ENCODE data around the gene GAGE13. TPM values are rescaled to one million over a fixed set of nuclear protein-coding genes. Genes with fewer than 3 reads are reported as not detected.
A peak's percentile ranks its signal among the peaks of the same experiment; 100 is the strongest.
"Not testable (repeated sequence)": the region's sequence is repeated elsewhere in the genome, so short reads cannot be mapped to it uniquely, and the experiment has no call there.

GAGE13 gene
- total RNA-seq (2014; rRNA removed) (not detected in 2 replicates), Bru-seq, nascent RNA (not detected), BruChase-seq, experiment 1, labeled RNA remaining after a 6-hour chase (not detected), BruChase-seq, experiment 2, labeled RNA remaining after a 2-hour chase (not detected)
- long read RNA-seq: 0 reads

GRCh38 chrX:49331282-49331681 lies at the start of gene GAGE13:
Gene GAGE13 (plus strand): TSS chrX:49331582. CDS start chrX:49332738, 1,156 bp downstream.
- POLR2A ChIA-PET (ENCODE audit: unreplicated experiment); H4K20me1 ChIP-seq (ENCODE audit: low read length); H3F3A ChIP-seq (ENCODE audit: low read length, unreplicated experiment); H3K4me2 ChIP-seq (ENCODE audit: low read length); H3K36me3 ChIP-seq (ENCODE audit: low read depth, low read length); ATAC-seq; H3K4me3 ChIP-seq (ENCODE audit: low read length); H3K9ac ChIP-seq (ENCODE audit: low read length); H3K9me3 ChIP-seq (ENCODE audit: low read length); H3K79me2 ChIP-seq (ENCODE audit: low read length); H3K27ac ChIP-seq (ENCODE audit: low read length); BruUV-seq (replicated peaks); H3K4me1 ChIP-seq (ENCODE audit: insufficient read depth, low read length); H3K27me3 ChIP-seq (ENCODE audit: low read length); H3K9me2 ChIP-seq (replicated peaks; ENCODE audit: low read length); intact Hi-C loops (cut with micrococcal nuclease); H2AFZ ChIP-seq (ENCODE audit: low read length); DNase-seq; CTCF ChIA-PET: not testable (repeated sequence)

- no peaks in the 10 kb centered on the region for H3K36me3 ChIP-seq (ENCODE audit: low read depth, low read length)
- H3K4me2 ChIP-seq (ENCODE audit: low read length): no peak overlapping the region
- POLR2A ChIA-PET (ENCODE audit: unreplicated experiment): no interaction called here
- no TSS peak for BruUV-seq (replicated peaks)
- H3K9me2 ChIP-seq (replicated peaks; ENCODE audit: low read length): no peaks in the 10 kb centered on the region
- no peak overlapping the region for H2AFZ ChIP-seq (ENCODE audit: low read length)
- no peaks in the 10 kb centered on the region for H3F3A ChIP-seq (ENCODE audit: low read length, unreplicated experiment)
- no peaks in the 10 kb centered on the region for H3K9me3 ChIP-seq (ENCODE audit: low read length)
- H3K4me1 ChIP-seq (ENCODE audit: insufficient read depth, low read length): no peaks in the 10 kb centered on the region
- TF ChIP-seq EZH2 (IDR thresholded peaks at IDR 0.05; ENCODE audit: low read length, unreplicated experiment) (no peak), EZH2phosphoT487 (IDR thresholded peaks at IDR 0.05; ENCODE audit: borderline replicate concordance, low read length) (no peak), CTCF (conservative IDR thresholded peaks at IDR 0.05; ENCODE audit: low read depth, low read length) (no peak; the same call in 1 of the 2 replicates)
- no peak overlapping the region for H3K9ac ChIP-seq (ENCODE audit: low read length)
- no peaks in the 10 kb centered on the region for H3K79me2 ChIP-seq (ENCODE audit: low read length)
- H3K4me3 ChIP-seq (ENCODE audit: low read length): no peak overlapping the region
- intact Hi-C loops (cut with micrococcal nuclease): no loop called here
- DNase-seq (no peak), ATAC-seq (peak; percentile 33; the same call in 1 of the 2 replicates)
- H3K27ac ChIP-seq (ENCODE audit: low read length): no peak overlapping the region
- H4K20me1 ChIP-seq (ENCODE audit: low read length): no peaks in the 10 kb centered on the region
- CTCF ChIA-PET: no interaction called here
- H3K27me3 ChIP-seq (ENCODE audit: low read length): no peaks in the 10 kb centered on the region
Observed at GRCh38 chrX:49282647-49283011, 48.8 kb upstream of the GAGE13 start.

GRCh38 chrX:49284212-49284611 lies 47.2 kb upstream of the GAGE13 start:
- H2AFZ ChIP-seq (ENCODE audit: low read length): no peak overlapping the region
- H3K9me2 ChIP-seq (replicated peaks; ENCODE audit: low read length): no peaks in the 10 kb centered on the region
- no peak for DNase-seq
- POLR2A ChIA-PET (ENCODE audit: unreplicated experiment): interaction anchor here (0.6 kb wide), 1 partner anchor 383 kb away, joined by 3 read pairs; no protein-coding TSS in a partner anchor
- H3K79me2 ChIP-seq (ENCODE audit: low read length): no peaks in the 10 kb centered on the region
- BruUV-seq (replicated peaks): no TSS peak
- no peak for TF ChIP-seq EZH2phosphoT487 (IDR thresholded peaks at IDR 0.05; ENCODE audit: borderline replicate concordance, low read length)
- CTCF ChIA-PET: no interaction called here
- no peaks in the 10 kb centered on the region for H3K36me3 ChIP-seq (ENCODE audit: low read depth, low read length)
- H3K27ac ChIP-seq (ENCODE audit: low read length): no peak overlapping the region
- no peaks in the 10 kb centered on the region for H3K4me1 ChIP-seq (ENCODE audit: insufficient read depth, low read length)
- H3K9ac ChIP-seq (ENCODE audit: low read length): no peak overlapping the region
- H3K27me3 ChIP-seq (ENCODE audit: low read length): no peaks in the 10 kb centered on the region
- H4K20me1 ChIP-seq (ENCODE audit: low read length): no peaks in the 10 kb centered on the region
- no peaks in the 10 kb centered on the region for H3F3A ChIP-seq (ENCODE audit: low read length, unreplicated experiment)
- no peak overlapping the region for H3K4me3 ChIP-seq (ENCODE audit: low read length)
- ATAC-seq: no peak
- no peaks in the 10 kb centered on the region for H3K9me3 ChIP-seq (ENCODE audit: low read length)
- no peak overlapping the region for H3K4me2 ChIP-seq (ENCODE audit: low read length)
- intact Hi-C loops (cut with micrococcal nuclease): no loop called here

- H3K36me3 ChIP-seq (ENCODE audit: low read depth, low read length): no peaks in the 10 kb centered on the region
- H3K27ac ChIP-seq (ENCODE audit: low read length): no peak overlapping the region
- H3K9me3 ChIP-seq (ENCODE audit: low read length): no peaks in the 10 kb centered on the region
- no peaks in the 10 kb centered on the region for H3K9me2 ChIP-seq (replicated peaks; ENCODE audit: low read length)
- BruUV-seq (replicated peaks): no TSS peak
- no peaks in the 10 kb centered on the region for H3K4me1 ChIP-seq (ENCODE audit: insufficient read depth, low read length)
- no peaks in the 10 kb centered on the region for H3K79me2 ChIP-seq (ENCODE audit: low read length)
- ChIA-PET POLR2A (ENCODE audit: unreplicated experiment) (no interaction called here), CTCF (no interaction called here)
- DNase-seq: no peak
- H3F3A ChIP-seq (ENCODE audit: low read length, unreplicated experiment): no peaks in the 10 kb centered on the region
- H3K9ac ChIP-seq (ENCODE audit: low read length): no peak overlapping the region
- intact Hi-C loops (cut with micrococcal nuclease): no loop called here
- TF ChIP-seq CTCF (conservative IDR thresholded peaks at IDR 0.05; ENCODE audit: low read depth, low read length) (no peak), EZH2phosphoT487 (IDR thresholded peaks at IDR 0.05; ENCODE audit: borderline replicate concordance, low read length) (no peak), EZH2 (IDR thresholded peaks at IDR 0.05; ENCODE audit: low read length, unreplicated experiment) (no peak)
- ATAC-seq: no peak
- H3K4me3 ChIP-seq (ENCODE audit: low read length): no peak overlapping the region
- no peaks in the 10 kb centered on the region for H4K20me1 ChIP-seq (ENCODE audit: low read length)
- H3K4me2 ChIP-seq (ENCODE audit: low read length): no peak overlapping the region
- no peaks in the 10 kb centered on the region for H3K27me3 ChIP-seq (ENCODE audit: low read length)
- H2AFZ ChIP-seq (ENCODE audit: low read length): no peak overlapping the region
Observed at GRCh38 chrX:49286136-49286535, 45.2 kb upstream of the GAGE13 start.
